Uterus (tissue), 4 donors: ENCODE data around the gene SPAG7. TPM values are rescaled to one million over a fixed set of nuclear protein-coding genes. Genes with fewer than 3 reads are reported as not detected.

ENCODE experiments used
- DNase-seq, 2 donors: peaks; one replicate each; pipeline ENCODE4 v3.0.0-alpha.2; 2019 to 2020
- H3K27ac ChIP-seq, 2 donors: fragments of 200-600 bp; sonication (generic); 1 replicate in 1 of 2; 2 replicates in 1 of 2; pipeline ENCODE4 v1.5.1; 2016 to 2018
- H3K27me3 ChIP-seq, 2 donors: fragments of 200-600 bp; sonication (generic); one replicate each; pipeline ENCODE4 v1.5.1; 2018 to 2019; ENCODE audit warnings: control low read depth in 1 of 2
- H3K36me3 ChIP-seq, 2 donors: fragments of 200-600 bp; sonication (generic); one replicate each; pipeline ENCODE4 v1.5.1; 2019; ENCODE audit warnings: control low read depth in 1 of 2
- H3K4me1 ChIP-seq, 2 donors: fragments of 200-600 bp; sonication (generic); one replicate each; pipeline ENCODE4 v1.5.1; 2018 to 2019; ENCODE audit warnings: control low read depth in 1 of 2
- H3K4me3 ChIP-seq, 2 donors: fragments of 200-600 bp; sonication (generic); 1 replicate in 1 of 2; 2 replicates in 1 of 2; pipeline ENCODE4 v1.5.1; 2018 to 2019; ENCODE audit warnings: mild to moderate bottlenecking in 1 of 2
- H3K9me3 ChIP-seq, 2 donors: fragments of 200-600 bp; sonication (generic); one replicate each; pipeline ENCODE4 v1.5.1; 2019; ENCODE audit warnings: control low read depth in 1 of 2
- POLR2A ChIP-seq, 2 donors: fragments of 450-650 bp; IDR thresholded peaks; one replicate each; pipeline ENCODE4 v1.6.1; 2016; ENCODE audit warnings: antibody characterized with exemption in 2 of 2, mild to moderate bottlenecking in 1 of 2, moderate library complexity in 1 of 2
- intact Hi-C: fragments of 100-400 bp; cut with DNase I; formaldehyde crosslinking; loops from one replicate; pipeline ENCODE4 v1.15.1; 2023; ENCODE audit warnings: low total_unique reads
- total RNA-seq, 4 donors: library from RNA; depleted of rRNA in 3 of 4; stranded (reverse); fragments of >200 nt in 3 of 4; gene quantifications; one replicate each; pipeline versions ENCODE4 v1.1.0 to v1.2.4, GENCODE V29; 2014 to 2023
- TF ChIP-seq, protein P1 (sequence below), 4 experiments: fragments of 200-600 bp in 2 of 4; fragments of 450-650 bp in 2 of 4; sonication (generic) in 2 of 4; IDR thresholded peaks; one replicate each; pipeline ENCODE4 v1.5.1; 2016 to 2019; ENCODE audit warnings: antibody characterized with exemption in 4 of 4, mild to moderate bottlenecking in 2 of 4, moderate library complexity in 1 of 4
- donor health status: DM: yes; HTN: yes; CAD: no.

Gene SPAG7
- total RNA-seq, 4 donors from 2014 or later = 18.4 to 58.3 (median 34.0) TPM

DNA sequence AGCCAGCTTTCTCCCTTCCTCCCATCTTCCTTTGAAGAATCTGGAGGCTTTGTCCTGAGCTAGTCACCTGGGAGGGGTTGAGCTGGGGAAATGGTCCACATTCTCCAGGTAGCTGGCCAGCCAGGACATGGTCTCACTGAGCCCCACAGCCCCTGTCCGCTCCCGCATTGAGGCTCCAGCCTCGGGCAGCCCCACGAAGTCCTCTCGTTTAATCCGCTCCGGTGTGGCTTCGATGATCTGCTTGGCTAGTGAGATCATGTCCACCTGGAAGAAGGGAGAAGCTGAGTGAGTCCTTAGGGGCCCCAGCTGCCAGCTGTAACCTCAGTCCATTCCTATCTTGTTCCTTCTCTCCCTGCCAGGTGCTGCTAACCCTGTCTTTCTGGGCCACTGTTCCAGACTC lies 2.7 kb upstream of the SPAG7 start:
- no peak for DNase-seq
- Histone ChIP-seq H3K36me3 (no peaks in the 10 kb centered on the region), H3K4me1 (peaks cover 7 to 9% of the 10 kb centered on the region in 2 donors), H3K27me3 (no peaks in the 10 kb centered on the region), H3K27ac (peak overlapping the region; percentile 97 to 98), H3K4me3 (no peak overlapping the region), H3K9me3 (no peaks in the 10 kb centered on the region)
- TF ChIP-seq, protein P1, sequence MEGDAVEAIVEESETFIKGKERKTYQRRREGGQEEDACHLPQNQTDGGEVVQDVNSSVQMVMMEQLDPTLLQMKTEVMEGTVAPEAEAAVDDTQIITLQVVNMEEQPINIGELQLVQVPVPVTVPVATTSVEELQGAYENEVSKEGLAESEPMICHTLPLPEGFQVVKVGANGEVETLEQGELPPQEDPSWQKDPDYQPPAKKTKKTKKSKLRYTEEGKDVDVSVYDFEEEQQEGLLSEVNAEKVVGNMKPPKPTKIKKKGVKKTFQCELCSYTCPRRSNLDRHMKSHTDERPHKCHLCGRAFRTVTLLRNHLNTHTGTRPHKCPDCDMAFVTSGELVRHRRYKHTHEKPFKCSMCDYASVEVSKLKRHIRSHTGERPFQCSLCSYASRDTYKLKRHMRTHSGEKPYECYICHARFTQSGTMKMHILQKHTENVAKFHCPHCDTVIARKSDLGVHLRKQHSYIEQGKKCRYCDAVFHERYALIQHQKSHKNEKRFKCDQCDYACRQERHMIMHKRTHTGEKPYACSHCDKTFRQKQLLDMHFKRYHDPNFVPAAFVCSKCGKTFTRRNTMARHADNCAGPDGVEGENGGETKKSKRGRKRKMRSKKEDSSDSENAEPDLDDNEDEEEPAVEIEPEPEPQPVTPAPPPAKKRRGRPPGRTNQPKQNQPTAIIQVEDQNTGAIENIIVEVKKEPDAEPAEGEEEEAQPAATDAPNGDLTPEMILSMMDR (IDR thresholded peaks at IDR 0.05) = no peak
- no peak for TF ChIP-seq POLR2A (IDR thresholded peaks at IDR 0.05)
- intact Hi-C loops = no loop called here

DNA sequence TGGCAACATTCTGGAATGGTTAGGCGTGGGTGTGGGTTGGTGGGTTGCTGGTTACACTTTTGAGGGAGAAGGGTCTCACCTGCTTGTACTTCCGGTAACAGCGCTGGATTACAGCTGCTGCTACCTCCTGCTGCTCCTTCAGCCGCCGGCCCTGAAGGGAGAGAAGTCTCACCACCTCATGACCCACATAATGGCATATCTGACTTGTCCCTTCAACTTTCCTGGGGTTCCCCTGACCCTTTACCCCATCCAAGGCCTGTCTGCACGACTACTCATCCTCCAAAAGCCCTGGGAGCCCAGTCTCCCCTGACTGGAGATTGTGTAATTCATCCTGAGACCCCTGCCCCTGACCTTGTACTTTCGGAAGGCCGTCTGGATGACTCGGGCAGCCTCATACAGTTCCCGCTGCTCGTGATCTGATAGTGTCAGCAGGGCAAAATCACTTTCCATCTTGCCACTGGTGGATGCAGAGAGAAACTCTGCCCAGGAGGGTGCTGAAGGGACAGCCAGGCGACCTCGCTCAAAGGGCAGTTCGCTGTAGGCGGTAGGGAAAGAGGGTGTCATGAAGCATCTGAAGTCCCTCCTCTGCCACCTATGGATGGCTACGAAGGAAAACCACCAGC lies 2.0 kb upstream of the SPAG7 start:
- Histone ChIP-seq H3K9me3 (no peaks in the 10 kb centered on the region), H3K36me3 (no peaks in the 10 kb centered on the region), H3K27me3 (no peaks in the 10 kb centered on the region), H3K27ac (peak overlapping the region; percentile 97 to 98), H3K4me1 (peaks cover 7 to 9% of the 10 kb centered on the region in 2 donors), H3K4me3 (no peak overlapping the region)
- intact Hi-C loops = no loop called here
- no peak for DNase-seq
- TF ChIP-seq, protein P1 (IDR thresholded peaks at IDR 0.05) = no peak
- no peak for TF ChIP-seq POLR2A (IDR thresholded peaks at IDR 0.05)

DNA sequence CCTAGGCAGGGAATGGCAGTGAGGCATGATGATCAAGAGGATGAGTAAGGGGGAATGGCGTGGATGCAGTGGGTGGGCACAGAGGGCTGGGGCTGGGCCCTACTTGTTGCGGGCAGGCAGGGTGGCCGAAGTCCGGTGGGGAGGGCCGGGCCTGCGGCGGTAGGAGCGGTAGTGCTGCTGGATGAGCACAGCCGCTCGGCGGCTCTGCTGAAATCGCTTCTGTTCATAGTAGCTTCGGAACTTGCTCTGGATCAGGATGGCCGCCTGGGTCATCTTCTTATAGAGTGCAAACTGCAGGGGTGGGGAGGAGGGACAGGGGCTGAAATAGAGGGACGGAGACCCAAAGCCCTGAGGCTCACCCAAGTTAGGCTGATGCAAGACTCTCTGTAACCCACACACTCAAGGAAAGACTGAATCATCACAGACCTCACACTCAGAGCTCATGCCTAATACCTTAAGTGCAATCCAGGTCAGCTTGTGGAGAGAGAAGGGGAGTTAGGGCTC lies 1.5 kb upstream of the SPAG7 start:
- Histone ChIP-seq H3K4me1 (peaks cover 7 to 9% of the 10 kb centered on the region in 2 donors), H3K36me3 (no peaks in the 10 kb centered on the region), H3K9me3 (no peaks in the 10 kb centered on the region), H3K4me3 (peak overlapping the region; percentile 59 to 76), H3K27ac (peak overlapping the region; percentile 97 to 98), H3K27me3 (no peaks in the 10 kb centered on the region)
- peak; percentile 50 to 51 for DNase-seq
- intact Hi-C loops = no loop called here
- TF ChIP-seq, protein P1 (IDR thresholded peaks at IDR 0.05) = no peak
- TF ChIP-seq POLR2A (IDR thresholded peaks at IDR 0.05) = no peak

DNA sequence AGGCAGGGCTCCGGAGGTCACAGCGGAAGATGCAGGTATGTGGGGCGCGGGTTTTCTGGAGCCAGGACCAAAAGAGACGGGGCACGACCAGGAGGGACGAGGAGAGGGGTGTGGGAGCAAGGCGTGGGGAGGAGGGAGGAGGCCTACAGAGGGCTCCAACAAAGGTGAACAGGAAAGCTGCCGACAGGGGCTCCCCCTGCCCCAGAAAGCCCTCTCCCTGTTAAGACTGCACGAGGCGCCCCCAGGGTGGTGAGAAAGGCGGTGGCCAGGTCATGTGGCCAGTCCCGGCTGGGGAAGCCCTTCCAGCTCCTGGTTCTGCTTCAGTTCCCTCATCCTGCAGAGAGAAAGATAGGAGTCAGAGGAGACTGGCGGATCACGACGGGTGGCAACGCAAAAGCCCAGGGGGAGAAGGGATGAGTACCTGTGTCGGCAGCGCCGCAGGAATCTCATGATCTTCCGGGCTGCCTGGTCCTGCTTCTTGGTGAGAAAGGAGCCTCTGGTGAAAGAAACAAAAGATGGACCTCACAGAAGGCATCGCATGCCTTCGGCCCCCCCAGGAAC lies 949 bp upstream of the SPAG7 start:
- Histone ChIP-seq H3K27ac (peak overlapping the region; percentile 97 to 98), H3K36me3 (no peaks in the 10 kb centered on the region), H3K27me3 (no peaks in the 10 kb centered on the region), H3K4me1 (peaks cover 7 to 9% of the 10 kb centered on the region in 2 donors), H3K9me3 (no peaks in the 10 kb centered on the region), H3K4me3 (peak overlapping the region; percentile 59 to 76)
- DNase-seq = no peak
- TF ChIP-seq POLR2A (IDR thresholded peaks at IDR 0.05) = no peak
- TF ChIP-seq, protein P1 (IDR thresholded peaks at IDR 0.05) = no peak
- intact Hi-C loops = no loop called here

DNA sequence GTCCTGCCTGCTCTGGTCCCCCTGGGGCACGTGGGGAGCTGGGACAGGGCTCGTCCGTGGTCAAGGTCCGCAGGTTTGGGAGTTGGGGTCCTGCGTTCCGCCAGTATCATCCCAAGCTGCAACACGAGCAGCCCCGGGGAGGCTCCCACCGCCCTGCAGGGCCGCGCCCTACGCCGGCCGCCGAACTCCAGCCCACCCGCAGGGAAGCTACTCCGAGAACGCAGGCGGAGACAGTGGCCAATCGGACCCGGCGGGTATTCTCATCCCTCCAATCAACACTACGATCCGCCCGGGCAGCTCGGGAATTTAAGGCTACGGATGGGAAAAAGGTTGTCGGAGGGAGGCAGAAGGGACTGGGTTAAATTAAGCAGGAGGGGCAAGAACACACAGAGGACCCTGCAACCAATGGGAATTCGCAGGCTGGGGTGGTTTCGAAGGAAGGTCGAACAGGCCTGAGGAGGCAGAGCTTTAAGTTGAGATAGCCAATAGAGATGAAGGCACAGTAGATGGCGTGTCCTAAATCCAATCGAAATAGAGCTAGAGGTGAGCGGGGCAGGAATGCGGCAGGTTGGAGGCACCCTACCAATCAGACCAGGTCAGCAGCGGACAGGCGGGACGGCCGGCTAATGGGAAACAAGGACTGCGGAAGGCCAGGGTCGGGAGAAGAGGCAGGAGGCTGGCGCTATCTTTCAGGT lies 626 bp downstream of the SPAG7 start:
- TF ChIP-seq POLR2A (IDR thresholded peaks at IDR 0.05) = peak; percentile 5 to 36
- TF ChIP-seq, protein P1 (IDR thresholded peaks at IDR 0.05) = peak in 1 of 4 experiments; percentile 27
- Histone ChIP-seq H3K27ac (peak overlapping the region; percentile 97 to 98), H3K4me1 (peaks cover 7 to 9% of the 10 kb centered on the region in 2 donors), H3K9me3 (no peaks in the 10 kb centered on the region), H3K36me3 (no peaks in the 10 kb centered on the region), H3K4me3 (peak overlapping the region; percentile 62 to 76), H3K27me3 (no peaks in the 10 kb centered on the region)
- DNase-seq = peak; percentile 96 to 99
- intact Hi-C loops = no loop called here
